VCaP (cell line): Measurements from ENCODE around the gene MIEF2.
"Not testable (repeated sequence)": the region's sequence is repeated elsewhere in the genome, so short reads cannot be mapped to it uniquely, and the experiment has no call there.

Experiments used
- H3K27ac ChIP-seq: fragments of 450-650 bp; 2 replicates; pipeline ENCODE4 v1.5.1; 2017
- TF ChIP-seq, protein P1 (sequence below): fragments of 450-650 bp; conservative IDR thresholded peaks from 2 replicates; pipeline ENCODE4 v1.5.1; 2017; ENCODE audit warnings: mild to moderate bottlenecking, moderate library complexity

The MIEF2 gene

GRCh38 chr17:18260332-18261145, at the start of gene MIEF2:
Gene MIEF2 (plus strand): TSS chr17:18260662. CDS start chr17:18262721, 2,059 bp downstream.
- TF ChIP-seq, protein P1, sequence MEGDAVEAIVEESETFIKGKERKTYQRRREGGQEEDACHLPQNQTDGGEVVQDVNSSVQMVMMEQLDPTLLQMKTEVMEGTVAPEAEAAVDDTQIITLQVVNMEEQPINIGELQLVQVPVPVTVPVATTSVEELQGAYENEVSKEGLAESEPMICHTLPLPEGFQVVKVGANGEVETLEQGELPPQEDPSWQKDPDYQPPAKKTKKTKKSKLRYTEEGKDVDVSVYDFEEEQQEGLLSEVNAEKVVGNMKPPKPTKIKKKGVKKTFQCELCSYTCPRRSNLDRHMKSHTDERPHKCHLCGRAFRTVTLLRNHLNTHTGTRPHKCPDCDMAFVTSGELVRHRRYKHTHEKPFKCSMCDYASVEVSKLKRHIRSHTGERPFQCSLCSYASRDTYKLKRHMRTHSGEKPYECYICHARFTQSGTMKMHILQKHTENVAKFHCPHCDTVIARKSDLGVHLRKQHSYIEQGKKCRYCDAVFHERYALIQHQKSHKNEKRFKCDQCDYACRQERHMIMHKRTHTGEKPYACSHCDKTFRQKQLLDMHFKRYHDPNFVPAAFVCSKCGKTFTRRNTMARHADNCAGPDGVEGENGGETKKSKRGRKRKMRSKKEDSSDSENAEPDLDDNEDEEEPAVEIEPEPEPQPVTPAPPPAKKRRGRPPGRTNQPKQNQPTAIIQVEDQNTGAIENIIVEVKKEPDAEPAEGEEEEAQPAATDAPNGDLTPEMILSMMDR: no peak
- H3K27ac ChIP-seq: peak within 1 kb of the TSS; percentile 91

DNA sequence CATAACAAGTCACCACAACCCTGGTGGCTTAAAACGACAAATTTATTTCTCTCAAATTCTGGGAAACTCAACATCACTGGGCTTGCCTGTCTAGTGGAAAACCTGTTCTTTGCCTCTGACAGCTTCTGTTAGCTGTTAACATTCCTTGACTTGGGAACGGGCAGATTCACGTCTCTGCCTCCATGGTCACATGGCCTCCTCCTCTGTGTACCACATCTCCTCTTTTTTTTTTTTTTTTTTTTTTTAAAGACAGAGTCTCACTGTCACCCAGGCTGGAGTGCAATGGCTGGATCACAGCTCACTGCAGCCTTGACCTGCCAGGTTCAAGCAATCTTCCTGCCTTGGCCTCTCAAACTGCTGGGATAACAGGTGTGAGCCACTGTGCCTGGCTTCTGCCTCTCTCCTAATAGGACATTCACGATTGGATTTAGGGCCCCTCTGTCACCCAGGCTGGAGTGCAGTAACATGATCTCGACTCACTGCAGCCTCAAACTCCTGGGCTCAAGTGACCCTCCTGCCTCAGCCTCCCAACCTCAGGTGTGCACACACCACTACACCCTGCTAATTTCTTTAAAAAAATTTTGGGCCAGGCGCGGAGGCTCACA, 46.7 kb upstream of the MIEF2 start:
- no peak overlapping the region for H3K27ac ChIP-seq
- TF ChIP-seq, protein P1: no peak

DNA sequence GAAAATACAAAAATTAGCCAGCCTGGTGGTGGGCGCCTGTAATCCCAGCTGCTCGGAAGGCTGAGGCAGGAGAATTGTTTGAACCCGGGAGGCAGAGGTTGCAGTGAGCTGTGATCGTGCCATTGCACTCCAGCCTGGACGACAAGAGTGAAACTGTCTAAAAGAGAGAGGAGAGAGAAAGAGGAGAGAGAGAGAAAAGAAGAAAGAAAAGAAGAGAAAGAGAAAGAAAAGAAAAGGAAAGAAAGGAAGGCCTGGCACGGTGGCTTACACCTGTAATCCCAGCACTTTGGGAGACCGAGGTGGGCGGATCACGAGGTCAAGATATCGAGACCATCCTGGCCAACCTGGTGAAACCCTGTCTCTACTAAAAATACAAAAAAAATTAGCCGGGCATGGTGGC, 43.6 kb upstream of the MIEF2 start:
- H3K27ac ChIP-seq: not testable (repeated sequence)

GRCh38 chr17:18217412-18218015, 42.9 kb upstream of the MIEF2 start:
- H3K27ac ChIP-seq: no peak overlapping the region
- TF ChIP-seq, protein P1: peak; percentile 92

DNA sequence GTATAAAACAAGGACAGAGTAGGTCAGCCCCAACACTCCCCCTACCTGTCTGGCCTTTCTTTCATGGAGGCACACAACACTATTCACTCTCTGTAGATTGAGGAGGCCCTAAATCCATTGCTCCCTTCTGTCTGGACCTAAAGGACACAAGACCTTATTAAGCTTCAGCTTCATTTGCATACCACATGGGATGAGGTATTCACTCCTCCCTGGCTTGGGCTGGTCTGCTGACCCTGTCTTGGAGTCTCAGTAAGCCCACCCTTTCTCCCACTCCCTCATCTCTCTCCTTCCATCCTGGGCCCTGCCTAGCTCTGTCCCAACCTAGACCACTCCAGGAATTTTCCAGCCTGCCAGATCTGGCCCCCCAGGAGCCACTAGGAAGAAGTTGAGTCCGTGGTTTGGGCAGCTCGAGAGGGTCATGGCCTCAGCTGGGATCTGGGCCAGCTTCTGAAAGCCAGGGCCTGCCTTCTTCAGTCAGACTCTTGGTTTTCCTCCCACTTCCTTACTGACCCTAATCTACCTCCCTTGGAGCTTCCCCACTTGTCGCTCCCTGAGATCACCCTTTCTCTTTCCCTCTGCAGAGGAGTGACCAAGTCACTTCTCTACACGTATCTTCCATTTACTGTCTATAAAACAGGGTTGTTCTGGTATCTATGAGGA, 41.6 kb upstream of the MIEF2 start:
- 0 out of 2 replicates have a peak overlapping the region, but pooled peaks have one; percentile 1 for H3K27ac ChIP-seq
- TF ChIP-seq, protein P1: no peak

DNA sequence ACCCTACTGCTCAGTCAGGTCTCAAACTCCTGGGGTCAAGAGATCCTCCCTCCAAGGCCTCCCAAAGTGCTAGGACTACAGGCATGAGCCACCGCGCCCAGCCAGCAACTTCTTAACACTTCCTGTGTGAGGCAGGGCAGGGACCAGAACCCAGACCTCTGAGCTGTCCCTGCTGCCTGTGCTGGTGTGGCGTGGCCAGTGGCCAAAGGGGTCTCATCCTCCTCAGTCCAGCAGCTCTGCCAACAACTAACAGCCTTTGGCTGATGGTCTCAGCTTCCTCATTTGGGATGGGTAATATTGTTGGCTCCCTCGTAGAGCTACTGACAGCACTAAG, 36.4 kb upstream of the MIEF2 start:
- H3K27ac ChIP-seq: no peak overlapping the region
- TF ChIP-seq, protein P1: no peak

DNA sequence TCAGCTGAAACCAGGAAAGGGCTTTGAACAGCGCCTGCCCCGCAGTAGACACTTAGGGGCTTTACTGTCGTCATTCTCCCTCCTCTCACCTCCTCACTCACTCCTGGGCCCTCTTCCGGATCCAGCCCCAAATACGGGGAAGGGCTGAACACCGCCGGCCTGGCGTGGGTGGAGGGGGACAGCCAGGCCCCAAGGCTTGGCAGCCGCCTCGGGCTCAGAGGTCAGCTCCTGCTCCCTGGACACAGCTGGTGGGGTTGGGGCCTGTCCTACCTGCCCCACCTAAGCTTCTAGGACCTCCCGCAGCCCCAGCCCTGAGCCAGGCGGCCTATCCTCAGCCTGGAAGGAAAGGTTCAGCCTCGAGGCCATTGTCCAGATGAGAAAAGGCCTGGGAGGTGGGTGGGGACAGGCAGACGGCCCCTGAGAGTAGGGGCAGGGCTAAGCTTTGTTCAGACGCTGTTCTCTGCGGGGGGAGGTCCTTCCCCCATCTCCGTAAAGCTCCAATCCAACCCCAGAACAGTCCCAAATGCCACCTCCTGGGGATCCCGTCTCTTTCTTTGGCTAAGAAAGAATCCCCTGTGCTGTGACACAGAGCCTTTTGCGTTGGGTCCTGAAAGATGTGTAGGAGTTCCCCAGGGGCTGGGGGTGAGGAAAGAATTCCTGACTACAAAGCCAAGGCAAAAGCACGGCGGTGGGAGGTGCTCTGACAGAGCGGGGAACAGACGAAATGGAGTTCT, 35.9 kb upstream of the MIEF2 start:
- peak overlapping the region; percentile 69; the same call in 1 of the 2 replicates for H3K27ac ChIP-seq
- TF ChIP-seq, protein P1: no peak
